Measurements from ENCODE around the gene DCTN4.
"Not testable (repeated sequence)": the region's sequence is repeated elsewhere in the genome, so short reads cannot be mapped to it uniquely, and the experiment has no call there.

DCTN4 gene

DNA sequence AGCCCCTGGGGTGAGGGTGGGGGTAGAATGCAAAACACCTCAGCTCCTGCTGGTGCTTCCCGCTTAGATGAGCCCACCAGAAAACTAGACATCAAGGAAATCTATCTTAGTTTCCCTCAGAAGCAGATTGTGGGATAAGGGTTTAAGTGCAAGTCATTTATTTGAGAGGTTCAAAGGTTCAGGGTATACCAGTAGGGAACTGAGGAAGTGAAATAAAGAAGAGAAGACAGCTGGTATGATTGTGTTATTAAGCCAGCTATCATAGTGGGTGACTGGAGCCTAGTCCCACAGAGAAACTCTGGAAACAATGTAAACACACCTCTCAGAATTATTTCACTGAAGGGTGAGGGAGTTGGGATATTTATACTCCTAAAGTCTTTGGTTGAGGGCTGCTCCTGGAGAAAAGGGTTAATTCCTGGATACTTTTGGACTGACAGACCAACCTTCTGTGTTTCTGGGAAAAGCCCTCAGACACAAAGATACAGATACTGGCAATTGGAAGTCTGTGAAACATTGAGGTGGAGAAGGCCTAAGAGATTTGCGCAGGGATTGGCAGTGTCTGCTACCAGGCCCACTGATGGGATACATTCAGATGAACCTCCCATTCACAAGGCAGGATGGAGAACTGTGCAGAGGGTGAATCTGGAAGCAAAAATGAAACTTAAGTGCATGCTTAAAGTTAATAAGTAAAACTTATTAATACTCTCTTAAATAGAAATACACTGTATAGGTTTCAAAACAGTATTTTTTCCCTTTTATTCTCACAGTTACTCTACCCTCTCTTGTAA, 6.4 kb upstream of the DCTN4 start:
- Mint-ChIP-seq H3K4me1 (no peaks in the 10 kb centered on the region), H3K9me3 (peaks cover 6% of the 10 kb centered on the region), H3K27ac (no peak overlapping the region), H3K36me3 (no peaks in the 10 kb centered on the region), H3K4me3 (no peak overlapping the region), H3K27me3 (peaks cover 13% of the 10 kb centered on the region)
- DNase-seq (ENCODE audit: low spot score in 2 of 2): no peak
- ATAC-seq (ENCODE audit: low read depth): no peak

DNA sequence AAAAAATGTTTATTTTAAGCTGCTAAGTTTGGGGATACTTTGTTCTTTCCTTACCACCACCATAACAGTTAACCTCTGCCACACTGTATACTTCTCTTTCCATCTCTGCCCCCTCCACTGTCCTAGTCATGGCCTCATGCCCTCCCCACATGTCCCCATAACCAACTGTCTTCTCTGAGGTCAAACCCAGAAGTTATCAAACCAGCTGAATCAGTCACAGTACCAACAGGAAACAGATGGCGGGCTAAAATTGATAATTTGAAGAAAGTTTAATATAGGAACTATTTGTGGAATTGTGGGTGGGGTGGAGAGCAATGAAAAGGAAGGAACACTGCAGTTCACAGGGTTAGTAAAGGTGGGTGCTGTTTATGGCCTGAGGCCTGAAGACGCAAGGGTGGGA, 5.7 kb upstream of the DCTN4 start:
- ATAC-seq (ENCODE audit: low read depth): no peak
- peaks cover 13% of the 10 kb centered on the region for H3K27me3 Mint-ChIP-seq
- H3K36me3 Mint-ChIP-seq: no peaks in the 10 kb centered on the region
- no peak for DNase-seq (ENCODE audit: low spot score in 2 of 2)
- H3K4me3 Mint-ChIP-seq: no peak overlapping the region
- peaks cover 6% of the 10 kb centered on the region for H3K9me3 Mint-ChIP-seq
- H3K27ac Mint-ChIP-seq: no peak overlapping the region
- peaks cover under 1% of the 10 kb centered on the region for H3K4me1 Mint-ChIP-seq

DNA sequence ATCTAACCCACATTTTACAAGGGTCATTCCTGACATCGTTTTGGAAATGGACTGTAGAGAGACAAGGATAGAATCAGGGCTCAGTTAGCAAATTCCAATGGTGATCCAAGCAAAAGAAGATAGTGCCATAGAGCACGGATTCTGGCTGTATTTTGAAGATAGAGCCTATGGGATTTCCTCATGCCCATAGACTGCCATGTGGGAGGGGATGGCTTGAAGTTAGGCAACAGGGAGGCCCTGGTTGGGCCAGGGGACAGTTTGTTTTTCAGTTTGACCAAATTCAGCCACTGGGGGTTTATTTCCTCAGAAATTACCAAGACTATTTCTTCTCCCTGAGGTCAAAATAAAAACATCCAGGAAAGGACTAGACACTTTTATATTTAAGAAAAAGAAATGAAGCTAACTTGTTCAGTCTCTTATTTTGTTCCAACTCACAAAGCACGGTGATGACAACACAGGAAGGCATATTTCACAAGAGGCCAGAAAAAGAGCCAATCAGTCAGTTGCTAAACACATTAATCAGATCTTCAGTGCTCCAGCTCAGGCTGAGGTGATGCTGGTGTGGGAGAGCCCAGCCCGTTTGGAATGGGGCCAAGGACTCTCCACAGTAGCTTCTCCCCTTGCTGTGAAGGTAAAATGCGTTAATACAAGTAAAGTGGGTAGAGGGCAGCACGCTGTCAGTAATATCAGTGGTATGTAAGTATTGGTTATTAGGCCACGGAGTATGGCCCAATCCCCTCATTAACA, 4.4 kb upstream of the DCTN4 start:
- Mint-ChIP-seq H3K4me1 (peaks cover 6% of the 10 kb centered on the region), H3K9me3 (peaks cover 9% of the 10 kb centered on the region), H3K27me3 (peaks cover 13% of the 10 kb centered on the region), H3K36me3 (no peaks in the 10 kb centered on the region), H3K27ac (no peak overlapping the region), H3K4me3 (no peak overlapping the region)
- no peak for DNase-seq (ENCODE audit: low spot score in 2 of 2)
- ATAC-seq (ENCODE audit: low read depth): no peak

DNA sequence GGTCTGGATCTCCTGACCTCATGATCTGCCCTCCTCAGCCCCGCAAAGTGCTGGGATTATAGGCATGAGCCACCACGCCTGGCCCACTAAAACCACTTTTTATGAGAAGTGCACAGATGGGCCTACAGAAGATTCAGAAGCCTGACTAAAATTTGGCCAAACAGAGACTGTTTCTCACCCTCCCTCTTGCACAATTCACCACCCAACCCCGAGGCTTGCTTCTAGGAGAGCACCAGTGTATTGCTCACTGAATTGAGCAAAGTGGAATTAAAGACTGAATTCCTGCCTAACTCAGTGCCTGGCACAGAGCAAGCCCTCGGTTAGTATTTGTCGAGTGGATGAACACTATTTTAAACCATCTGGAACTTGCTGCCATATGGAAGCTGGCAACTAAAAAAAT, 3.4 kb upstream of the DCTN4 start:
- Mint-ChIP-seq H3K4me1 (peaks cover 9% of the 10 kb centered on the region), H3K4me3 (no peak overlapping the region), H3K9me3 (peaks cover 9% of the 10 kb centered on the region), H3K27me3 (peaks cover 12% of the 10 kb centered on the region), H3K27ac (no peak overlapping the region), H3K36me3 (peaks cover 2% of the 10 kb centered on the region)
- no peak for ATAC-seq (ENCODE audit: low read depth)
- DNase-seq (ENCODE audit: low spot score in 2 of 2): no peak

DNA sequence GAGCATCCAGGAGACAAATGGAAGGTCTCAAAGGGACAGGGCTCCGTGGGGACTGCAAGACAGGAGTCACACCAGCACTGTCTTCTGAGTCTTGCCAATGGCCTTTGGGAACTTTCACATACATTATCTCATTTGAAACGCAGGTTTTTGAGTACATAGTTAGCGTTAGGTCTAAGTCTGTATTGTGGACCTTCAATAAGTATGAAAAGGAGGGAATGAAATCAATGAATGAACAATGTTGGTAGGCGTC, 442 bp upstream of the DCTN4 start:
- Mint-ChIP-seq H3K27me3 (peaks cover 4% of the 10 kb centered on the region), H3K36me3 (peaks cover 14% of the 10 kb centered on the region), H3K4me3 (no peak overlapping the region), H3K9me3 (peaks cover 2% of the 10 kb centered on the region), H3K27ac (no peak overlapping the region), H3K4me1 (peaks cover 11% of the 10 kb centered on the region)
- ATAC-seq (ENCODE audit: low read depth): no peak
- no peak for DNase-seq (ENCODE audit: low spot score in 2 of 2)

DNA sequence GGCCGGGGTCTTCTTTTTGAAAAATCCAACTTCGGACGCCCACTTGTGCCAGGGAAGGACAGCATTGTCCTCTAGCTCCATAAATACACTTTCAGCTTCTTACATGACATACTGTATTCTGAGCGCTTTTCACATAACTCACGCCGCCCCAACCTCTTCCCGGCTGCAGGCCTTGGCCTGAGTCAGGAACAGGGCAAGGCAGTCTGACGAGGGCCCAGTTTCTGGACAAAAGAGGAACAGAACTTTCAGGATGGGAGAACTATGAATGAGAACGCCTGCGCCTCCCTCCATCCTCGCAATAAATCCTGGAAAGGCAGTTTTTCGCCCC, 650 bp downstream of the DCTN4 start:
- peaks cover 2% of the 10 kb centered on the region for H3K9me3 Mint-ChIP-seq
- H3K36me3 Mint-ChIP-seq: peaks cover 20% of the 10 kb centered on the region
- H3K27ac Mint-ChIP-seq: no peak overlapping the region
- DNase-seq (ENCODE audit: low spot score in 2 of 2): no peak
- peak; percentile 4 for ATAC-seq (ENCODE audit: low read depth)
- peaks cover 13% of the 10 kb centered on the region for H3K4me1 Mint-ChIP-seq
- H3K27me3 Mint-ChIP-seq: peaks cover 2% of the 10 kb centered on the region
- H3K4me3 Mint-ChIP-seq: no peak overlapping the region

DNA sequence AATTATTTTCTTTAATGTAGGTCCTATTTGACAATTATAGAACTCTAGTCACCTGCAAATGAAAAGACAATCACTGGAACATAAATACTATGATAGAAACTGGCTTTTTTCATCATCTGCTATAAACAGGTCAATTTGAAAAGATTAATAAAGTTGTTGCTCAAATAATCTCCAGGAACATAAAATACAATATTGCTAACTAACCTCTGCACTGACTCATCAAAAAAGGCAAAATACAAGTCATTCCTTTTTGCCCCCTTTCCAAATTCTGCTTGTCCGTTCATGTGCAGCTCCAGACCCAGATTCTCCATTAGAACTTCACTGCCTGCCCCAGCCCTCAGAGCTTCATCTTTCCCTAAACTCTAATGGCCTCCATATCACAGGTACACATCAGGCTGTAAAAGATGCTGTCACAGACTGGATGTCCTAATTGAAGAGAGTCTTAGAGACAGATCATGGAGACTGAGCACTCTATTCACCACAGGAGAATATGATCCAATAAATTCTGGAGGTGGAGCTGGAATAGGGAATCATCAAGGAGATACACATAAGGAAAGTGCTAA, 1.6 kb downstream of the DCTN4 start:
- H3K36me3 Mint-ChIP-seq: peaks cover 22% of the 10 kb centered on the region
- peaks cover 16% of the 10 kb centered on the region for H3K4me1 Mint-ChIP-seq
- no peak overlapping the region for H3K27ac Mint-ChIP-seq
- H3K27me3 Mint-ChIP-seq: no peaks in the 10 kb centered on the region
- H3K9me3 Mint-ChIP-seq: peaks cover 2% of the 10 kb centered on the region
- DNase-seq (ENCODE audit: low spot score in 2 of 2) (no peak), ATAC-seq (ENCODE audit: low read depth) (no peak)
- H3K4me3 Mint-ChIP-seq: peak overlapping the region; percentile 61

DNA sequence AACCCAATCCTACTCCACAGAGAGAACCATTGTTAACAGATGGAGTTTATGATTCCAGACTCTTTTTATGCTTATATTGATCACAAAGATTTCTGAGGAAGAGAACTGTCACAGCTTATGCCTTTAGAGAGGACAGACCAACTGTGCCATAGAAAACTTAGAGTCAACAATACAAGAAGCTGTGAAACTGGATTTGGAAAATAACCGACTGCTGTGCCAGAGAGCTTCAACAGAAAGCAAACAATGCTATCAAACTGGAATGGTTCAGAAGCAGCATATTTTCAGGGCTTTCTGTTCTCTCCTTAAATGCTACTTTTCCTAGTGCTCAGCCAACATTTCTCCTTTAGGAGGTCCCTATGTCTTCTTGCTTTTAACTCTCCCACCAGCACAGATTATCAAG, 5.0 kb downstream of the DCTN4 start:
- no peak overlapping the region for H3K27ac Mint-ChIP-seq
- H3K27me3 Mint-ChIP-seq: no peaks in the 10 kb centered on the region
- no peak for DNase-seq (ENCODE audit: low spot score in 2 of 2)
- H3K9me3 Mint-ChIP-seq: no peaks in the 10 kb centered on the region
- peaks cover 21% of the 10 kb centered on the region for H3K4me1 Mint-ChIP-seq
- H3K4me3 Mint-ChIP-seq: no peak overlapping the region
- ATAC-seq (ENCODE audit: low read depth): no peak
- H3K36me3 Mint-ChIP-seq: peaks cover 32% of the 10 kb centered on the region

DNA sequence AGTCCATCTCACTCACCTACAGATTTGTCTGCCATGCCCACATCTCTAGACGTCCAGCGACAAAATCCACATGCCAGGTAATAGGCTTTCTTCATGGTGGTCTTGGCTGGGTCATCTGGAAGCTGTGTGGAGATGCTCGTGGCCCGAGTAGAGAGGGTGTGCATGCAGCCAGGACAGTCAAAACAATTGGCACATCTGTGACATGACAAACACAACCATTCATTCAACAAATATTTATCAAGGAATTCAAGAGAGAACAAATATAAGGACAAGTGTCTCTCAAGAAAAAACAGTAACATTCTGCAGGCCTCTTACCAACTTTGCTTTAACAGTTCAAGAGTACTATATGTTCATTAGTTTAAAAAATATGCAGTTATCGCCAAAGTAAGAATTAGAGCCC, 5.4 kb downstream of the DCTN4 start:
- no peaks in the 10 kb centered on the region for H3K27me3 Mint-ChIP-seq
- H3K4me1 Mint-ChIP-seq: peaks cover 21% of the 10 kb centered on the region
- DNase-seq (ENCODE audit: low spot score in 2 of 2) (no peak), ATAC-seq (ENCODE audit: low read depth) (no peak)
- H3K9me3 Mint-ChIP-seq: no peaks in the 10 kb centered on the region
- H3K4me3 Mint-ChIP-seq: no peak overlapping the region
- no peak overlapping the region for H3K27ac Mint-ChIP-seq
- peaks cover 32% of the 10 kb centered on the region for H3K36me3 Mint-ChIP-seq

DNA sequence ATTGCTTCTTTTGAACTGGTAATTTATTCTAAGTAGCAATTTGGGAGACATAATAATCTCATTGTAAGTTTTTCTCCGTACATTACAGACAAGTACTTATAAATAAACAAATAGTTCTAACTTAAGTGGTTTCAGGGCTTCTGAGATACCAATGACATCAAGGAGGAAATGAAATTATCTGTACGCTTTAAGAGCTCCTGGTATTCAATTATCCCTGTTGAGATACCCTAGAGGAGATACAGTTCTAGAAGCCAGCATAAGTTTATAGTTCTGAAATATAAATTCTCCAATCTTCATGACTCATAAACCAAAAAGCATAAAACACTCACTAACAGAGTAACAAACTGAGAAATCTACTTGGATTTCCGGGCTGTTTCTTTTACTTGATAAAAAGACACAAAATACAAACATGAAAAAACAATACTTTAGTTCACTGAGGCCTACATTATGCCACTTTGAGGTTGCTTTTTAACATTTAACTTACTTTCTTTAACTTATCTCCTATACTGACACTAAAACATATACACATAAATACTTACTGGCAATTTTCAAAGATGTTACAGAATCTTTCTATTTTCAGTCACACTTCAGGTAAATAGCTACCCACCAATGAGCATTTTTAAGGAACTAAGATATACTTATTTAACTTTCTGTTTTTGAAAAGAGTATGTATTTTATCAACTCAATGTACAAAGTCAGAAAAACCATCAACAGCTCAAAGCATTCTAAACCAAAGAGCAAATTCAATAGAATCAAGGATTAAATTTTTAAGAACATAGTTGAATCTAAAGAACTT, 7.5 kb downstream of the DCTN4 start:
- H3K4me3 Mint-ChIP-seq: no peak overlapping the region
- ATAC-seq (ENCODE audit: low read depth) (no peak), DNase-seq (ENCODE audit: low spot score in 2 of 2) (no peak)
- H3K4me1 Mint-ChIP-seq: peaks cover 16% of the 10 kb centered on the region
- peak overlapping the region; percentile 55 for H3K27ac Mint-ChIP-seq
- H3K36me3 Mint-ChIP-seq: peaks cover 30% of the 10 kb centered on the region
- H3K9me3 Mint-ChIP-seq: no peaks in the 10 kb centered on the region
- no peaks in the 10 kb centered on the region for H3K27me3 Mint-ChIP-seq

DNA sequence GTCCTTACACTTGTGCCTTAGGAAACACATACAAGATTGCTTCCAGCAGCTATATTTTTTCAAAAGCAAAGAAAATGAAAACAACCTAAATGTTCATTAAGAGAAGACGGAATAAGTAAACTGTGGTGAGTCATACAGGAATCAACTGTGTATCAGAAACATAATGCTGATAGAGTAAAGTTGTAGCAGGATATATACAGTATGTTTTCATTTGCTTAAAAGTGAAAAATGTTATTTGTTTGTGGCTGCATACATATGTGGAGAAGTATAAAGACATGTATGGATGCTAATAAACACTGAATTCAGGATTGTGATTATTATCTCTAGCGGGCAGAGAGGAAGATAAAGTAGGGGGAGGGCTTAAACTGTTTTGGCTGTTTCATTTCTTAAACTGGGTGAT, 8.3 kb downstream of the DCTN4 start:
- peak overlapping the region; percentile 70 for H3K27ac Mint-ChIP-seq
- H3K9me3 Mint-ChIP-seq: no peaks in the 10 kb centered on the region
- H3K27me3 Mint-ChIP-seq: no peaks in the 10 kb centered on the region
- ATAC-seq (ENCODE audit: low read depth) (no peak), DNase-seq (ENCODE audit: low spot score in 2 of 2) (no peak)
- no peak overlapping the region for H3K4me3 Mint-ChIP-seq
- H3K36me3 Mint-ChIP-seq: peaks cover 29% of the 10 kb centered on the region
- H3K4me1 Mint-ChIP-seq: peaks cover 17% of the 10 kb centered on the region

DNA sequence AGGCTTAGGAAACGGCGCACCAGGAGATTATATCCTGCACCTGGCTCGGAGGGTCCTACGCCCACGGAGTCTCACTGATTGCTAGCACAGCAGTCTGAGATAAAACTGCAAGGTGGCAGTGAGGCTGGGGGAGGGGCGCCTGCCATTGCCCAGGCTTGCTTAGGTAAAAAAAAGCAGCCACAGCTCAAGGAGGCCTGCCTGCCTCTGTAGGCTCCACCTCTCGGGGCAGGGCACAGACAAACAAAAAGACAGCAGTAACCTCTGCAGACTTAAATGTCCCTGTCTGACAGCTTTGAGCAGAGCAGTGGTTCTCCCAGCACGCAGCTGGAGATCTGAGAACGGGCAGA, 15.7 kb downstream of the DCTN4 start:
- not testable (repeated sequence) for ATAC-seq (ENCODE audit: low read depth); H3K4me3 Mint-ChIP-seq; H3K27ac Mint-ChIP-seq; DNase-seq (ENCODE audit: low spot score in 2 of 2); H3K27me3 Mint-ChIP-seq; H3K9me3 Mint-ChIP-seq
- H3K36me3 Mint-ChIP-seq: peaks cover 40% of the 10 kb centered on the region
- peaks cover 24% of the 10 kb centered on the region for H3K4me1 Mint-ChIP-seq

DNA sequence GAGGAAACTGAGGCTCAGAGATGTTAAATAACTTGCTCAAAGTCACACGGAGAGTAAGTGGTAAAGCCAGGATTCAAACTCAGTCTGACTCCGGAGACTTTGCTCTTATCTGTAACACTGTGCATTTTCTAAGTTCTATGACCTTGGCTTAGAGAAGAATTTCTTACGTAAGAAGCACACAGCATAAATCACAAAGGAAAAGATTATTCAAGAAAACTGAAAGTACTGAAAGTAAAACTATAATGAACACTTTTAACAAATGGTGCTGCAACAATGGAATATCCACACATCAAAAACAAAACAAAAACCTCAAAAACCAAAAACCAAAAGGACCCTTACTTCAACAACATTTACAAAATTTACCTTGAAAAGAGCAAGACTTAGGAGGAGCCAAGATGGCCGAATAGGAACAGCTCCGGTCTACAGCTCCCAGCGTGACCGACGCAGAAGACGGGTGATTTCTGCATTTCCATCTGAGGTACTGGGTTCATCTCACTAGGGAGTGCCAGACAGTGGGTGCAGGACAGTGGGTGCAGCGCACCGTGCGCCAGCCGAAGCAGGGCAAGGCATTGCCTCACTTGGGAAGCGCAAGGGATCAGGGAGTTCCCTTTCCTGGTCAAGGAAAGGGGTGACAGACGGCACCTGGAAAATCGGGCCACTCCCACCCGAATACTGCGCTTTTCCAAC, 16.2 kb downstream of the DCTN4 start:
- not testable (repeated sequence) for DNase-seq (ENCODE audit: low spot score in 2 of 2); H3K27me3 Mint-ChIP-seq; H3K4me3 Mint-ChIP-seq; H3K9me3 Mint-ChIP-seq; ATAC-seq (ENCODE audit: low read depth); H3K27ac Mint-ChIP-seq
- H3K4me1 Mint-ChIP-seq: peaks cover 27% of the 10 kb centered on the region
- H3K36me3 Mint-ChIP-seq: peaks cover 43% of the 10 kb centered on the region

DNA sequence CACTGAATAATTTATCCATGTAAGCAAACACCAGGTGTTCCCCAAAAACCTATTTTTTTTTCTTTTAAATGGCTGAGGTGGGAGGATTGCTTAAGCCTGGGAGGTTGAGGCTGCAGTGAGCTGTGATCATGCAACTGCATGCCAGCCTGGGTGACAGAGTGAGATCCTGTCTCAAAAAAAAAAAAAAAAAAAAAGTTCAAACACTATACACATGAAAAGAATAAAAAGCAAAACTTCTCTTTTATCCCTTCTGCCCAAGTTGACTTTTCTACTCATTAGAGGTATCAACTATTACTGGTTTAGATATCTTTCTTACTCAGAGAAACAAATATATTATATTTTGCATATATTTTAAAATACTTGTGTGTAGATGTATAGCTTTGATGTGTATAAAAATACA, 17.8 kb downstream of the DCTN4 start:
- Mint-ChIP-seq H3K9me3 (peaks cover 4% of the 10 kb centered on the region), H3K27me3 (no peaks in the 10 kb centered on the region), H3K4me1 (peaks cover 31% of the 10 kb centered on the region), H3K36me3 (peaks cover 54% of the 10 kb centered on the region), H3K27ac (no peak overlapping the region), H3K4me3 (no peak overlapping the region)
- DNase-seq (ENCODE audit: low spot score in 2 of 2): no peak
- ATAC-seq (ENCODE audit: low read depth): no peak
